WERI-Rb-1 (cell line): ENCODE data around the gene GPHA2.

Experiments used
- DNase-seq: peaks from one replicate; pipeline ENCODE4 v3.0.0-alpha.2; 2020
- H3K27ac ChIP-seq: fragments of 250-450 bp; sonication (Bioruptor Pico); 2 replicates; pipeline ENCODE4 v1.5.1; 2020; ENCODE audit warnings: mild to moderate bottlenecking, moderate library complexity
- H3K27me3 ChIP-seq: fragments of 250-450 bp; sonication (Bioruptor Pico); 2 replicates; pipeline ENCODE4 v1.5.1; 2021; ENCODE audit warnings: mild to moderate bottlenecking, low read depth, moderate library complexity; ENCODE audit not compliant: insufficient read depth, severe bottlenecking
- H3K36me3 ChIP-seq: fragments of 250-450 bp; sonication (Bioruptor Pico); 2 replicates; pipeline ENCODE4 v1.5.1; 2020; ENCODE audit warnings: mild to moderate bottlenecking, moderate library complexity
- H3K4me3 ChIP-seq: 2 replicates; pipeline ENCODE4 v1.5.1; 2011; ENCODE audit warnings: low read depth, mild to moderate bottlenecking, control low read depth, low read length
- H3K9me3 ChIP-seq: fragments of 250-450 bp; sonication (Bioruptor Pico); 2 replicates; pipeline ENCODE4 v1.5.1; 2021; ENCODE audit warnings: mild to moderate bottlenecking, moderate library complexity; ENCODE audit not compliant: severe bottlenecking
- CTCF ChIP-seq: IDR thresholded peaks from 2 replicates; pipeline ENCODE4 v1.5.1; 2011; ENCODE audit warnings: low read depth, mild to moderate bottlenecking, control low read depth, inconsistent platforms, low read length

The GPHA2 gene

GRCh38 chr11:64918017-64918416 is 17.7 kb downstream of the GPHA2 start:
- no peak for TF ChIP-seq CTCF
- Histone ChIP-seq H3K9me3 (no peaks in the 10 kb centered on the region), H3K27me3 (no peaks in the 10 kb centered on the region), H3K4me3 (peak overlapping the region; percentile 56), H3K27ac (no peak overlapping the region; the same call in 1 of the 2 replicates), H3K36me3 (peaks cover 8% of the 10 kb centered on the region)
- no peak for DNase-seq

GRCh38 chr11:64917663-64917995 is 18.1 kb downstream of the GPHA2 start:
- no peak for DNase-seq
- Histone ChIP-seq H3K36me3 (peaks cover 12% of the 10 kb centered on the region), H3K27ac (peak overlapping the region; percentile 47), H3K9me3 (no peaks in the 10 kb centered on the region), H3K27me3 (no peaks in the 10 kb centered on the region), H3K4me3 (peak overlapping the region; percentile 56)
- no peak for TF ChIP-seq CTCF

- Histone ChIP-seq H3K4me3 (peak within 1 kb of the TSS; percentile 64), H3K9me3 (no peaks in the 10 kb centered on the region), H3K27me3 (no peaks in the 10 kb centered on the region), H3K36me3 (peaks cover 16% of the 10 kb centered on the region), H3K27ac (peak within 1 kb of the TSS; percentile 62)
- DNase-seq, result peak; percentile 98
- TF ChIP-seq CTCF, result no peak
Measured at GRCh38 chr11:64916775-64917662, 18.7 kb downstream of the GPHA2 start, which contains the start of gene ATG2A. Gene ATG2A, minus strand, starts transcription at chr11:64917209. Its CDS starts 74 bp downstream, at chr11:64917135.

GRCh38 chr11:64916040-64916774 is 19.5 kb downstream of the GPHA2 start:
- H3K36me3 ChIP-seq, result peaks cover 24% of the 10 kb centered on the region
- no peaks in the 10 kb centered on the region for H3K27me3 ChIP-seq
- no peak for TF ChIP-seq CTCF
- peak overlapping the region; percentile 62 for H3K27ac ChIP-seq
- peak overlapping the region; percentile 64 for H3K4me3 ChIP-seq
- no peaks in the 10 kb centered on the region for H3K9me3 ChIP-seq
- DNase-seq, result no peak

- DNase-seq, result no peak
- H3K27me3 ChIP-seq, result no peaks in the 10 kb centered on the region
- peaks cover 32% of the 10 kb centered on the region for H3K36me3 ChIP-seq
- no peak overlapping the region for H3K27ac ChIP-seq
- H3K4me3 ChIP-seq, result no peak overlapping the region
- no peak for TF ChIP-seq CTCF
- H3K9me3 ChIP-seq, result no peaks in the 10 kb centered on the region
Measured at GRCh38 chr11:64915376-64915887, 20.3 kb downstream of the GPHA2 start.
